PC-3 (cell line): ENCODE data around the gene C12orf76.

ENCODE experiments used
- EZH2 ChIP-seq: fragments of 300-600 bp; sonication (generic); IDR thresholded peaks from one replicate; pipeline ENCODE4 v1.6.1; 2017; ENCODE audit warnings: antibody characterized with exemption, mild to moderate bottlenecking, low read length; ENCODE audit not compliant: unreplicated experiment
- EZH2phosphoT487 ChIP-seq: fragments of 300-600 bp; sonication (generic); IDR thresholded peaks from 2 replicates; pipeline ENCODE4 v1.6.1; 2018; ENCODE audit warnings: mild to moderate bottlenecking, antibody characterized with exemption, low read length, borderline replicate concordance
- TF ChIP-seq, protein P1 (sequence below): fragments of 300-600 bp; sonication (generic); conservative IDR thresholded peaks from 2 replicates; pipeline ENCODE4 v1.5.1; 2017; ENCODE audit warnings: antibody characterized with exemption, low read depth, mild to moderate bottlenecking, low read length

DNA sequence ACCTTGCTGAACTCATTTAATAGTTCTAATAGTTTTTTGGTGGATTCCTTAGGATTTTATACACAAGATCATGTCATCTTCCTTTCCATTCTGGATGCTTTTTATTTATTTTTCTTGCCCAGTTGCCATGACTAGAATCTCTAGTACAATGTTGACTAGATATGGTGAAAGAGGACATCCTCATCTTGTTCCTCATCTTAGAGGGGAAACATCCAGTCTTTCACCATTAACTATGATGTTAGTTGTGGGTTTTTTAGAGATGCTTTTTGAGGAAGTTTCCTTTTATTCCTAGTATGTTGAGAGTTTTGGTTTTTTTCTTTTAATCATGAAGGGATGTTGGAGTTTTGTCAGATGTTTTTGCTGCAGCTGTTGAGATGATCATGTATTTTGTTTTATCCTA lies 40.4 kb downstream of the C12orf76 start:
- TF ChIP-seq, protein P1, sequence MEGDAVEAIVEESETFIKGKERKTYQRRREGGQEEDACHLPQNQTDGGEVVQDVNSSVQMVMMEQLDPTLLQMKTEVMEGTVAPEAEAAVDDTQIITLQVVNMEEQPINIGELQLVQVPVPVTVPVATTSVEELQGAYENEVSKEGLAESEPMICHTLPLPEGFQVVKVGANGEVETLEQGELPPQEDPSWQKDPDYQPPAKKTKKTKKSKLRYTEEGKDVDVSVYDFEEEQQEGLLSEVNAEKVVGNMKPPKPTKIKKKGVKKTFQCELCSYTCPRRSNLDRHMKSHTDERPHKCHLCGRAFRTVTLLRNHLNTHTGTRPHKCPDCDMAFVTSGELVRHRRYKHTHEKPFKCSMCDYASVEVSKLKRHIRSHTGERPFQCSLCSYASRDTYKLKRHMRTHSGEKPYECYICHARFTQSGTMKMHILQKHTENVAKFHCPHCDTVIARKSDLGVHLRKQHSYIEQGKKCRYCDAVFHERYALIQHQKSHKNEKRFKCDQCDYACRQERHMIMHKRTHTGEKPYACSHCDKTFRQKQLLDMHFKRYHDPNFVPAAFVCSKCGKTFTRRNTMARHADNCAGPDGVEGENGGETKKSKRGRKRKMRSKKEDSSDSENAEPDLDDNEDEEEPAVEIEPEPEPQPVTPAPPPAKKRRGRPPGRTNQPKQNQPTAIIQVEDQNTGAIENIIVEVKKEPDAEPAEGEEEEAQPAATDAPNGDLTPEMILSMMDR, result no peak
- no peak for TF ChIP-seq EZH2phosphoT487
- TF ChIP-seq EZH2, result no peak
